ENCODE results near the gene TMEM203. TPM values are rescaled to one million over a fixed set of nuclear protein-coding genes. Genes with fewer than 3 reads are reported as not detected.
A peak's percentile ranks its signal among the peaks of the same experiment; 100 is the strongest.
"Not testable (repeated sequence)": the region's sequence is repeated elsewhere in the genome, so short reads cannot be mapped to it uniquely, and the experiment has no call there.

TMEM203 gene
- total RNA-seq, 1 donor from 2014 or later = 34.2 TPM

DNA sequence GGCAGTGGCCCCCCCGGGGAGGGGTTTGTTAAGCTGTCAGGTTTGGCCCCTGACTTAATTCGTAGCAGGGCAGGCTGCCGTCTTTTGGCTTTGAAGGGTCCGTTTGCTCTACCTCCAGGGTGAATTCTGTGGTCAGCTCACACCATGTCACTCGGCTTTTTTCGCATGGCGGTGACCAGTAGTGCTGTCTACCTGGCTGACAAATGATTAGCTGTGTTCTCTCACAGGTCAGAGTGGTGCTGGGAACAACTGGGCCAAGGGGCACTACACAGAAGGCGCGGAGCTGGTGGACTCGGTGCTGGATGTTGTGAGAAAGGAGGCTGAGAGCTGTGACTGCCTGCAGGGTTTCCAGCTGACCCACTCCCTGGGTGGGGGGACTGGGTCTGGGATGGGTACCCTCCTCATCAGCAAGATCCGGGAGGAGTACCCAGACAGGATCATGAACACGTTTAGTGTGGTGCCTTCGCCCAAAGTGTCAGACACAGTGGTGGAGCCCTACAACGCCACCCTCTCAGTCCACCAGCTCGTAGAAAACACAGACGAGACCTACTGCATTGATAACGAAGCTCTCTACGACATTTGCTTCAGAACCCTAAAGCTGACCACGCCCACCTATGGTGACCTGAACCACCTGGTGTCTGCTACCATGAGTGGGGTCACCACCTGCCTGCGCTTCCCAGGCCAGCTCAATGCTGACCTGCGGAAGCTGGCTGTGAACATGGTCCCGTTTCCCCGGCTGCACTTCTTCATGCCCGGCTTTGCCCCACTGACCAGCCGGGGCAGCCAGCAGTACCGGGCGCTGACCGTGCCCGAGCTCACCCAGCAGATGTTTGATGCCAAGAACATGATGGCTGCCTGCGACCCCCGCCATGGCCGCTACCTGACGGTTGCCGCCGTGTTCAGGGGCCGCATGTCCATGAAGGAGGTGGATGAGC is 37.1 kb upstream of the TMEM203 start:
- FAIRE-seq (no peak), DNase-seq (ENCODE audit: low spot score in 2 of 2) (no peak)

DNA sequence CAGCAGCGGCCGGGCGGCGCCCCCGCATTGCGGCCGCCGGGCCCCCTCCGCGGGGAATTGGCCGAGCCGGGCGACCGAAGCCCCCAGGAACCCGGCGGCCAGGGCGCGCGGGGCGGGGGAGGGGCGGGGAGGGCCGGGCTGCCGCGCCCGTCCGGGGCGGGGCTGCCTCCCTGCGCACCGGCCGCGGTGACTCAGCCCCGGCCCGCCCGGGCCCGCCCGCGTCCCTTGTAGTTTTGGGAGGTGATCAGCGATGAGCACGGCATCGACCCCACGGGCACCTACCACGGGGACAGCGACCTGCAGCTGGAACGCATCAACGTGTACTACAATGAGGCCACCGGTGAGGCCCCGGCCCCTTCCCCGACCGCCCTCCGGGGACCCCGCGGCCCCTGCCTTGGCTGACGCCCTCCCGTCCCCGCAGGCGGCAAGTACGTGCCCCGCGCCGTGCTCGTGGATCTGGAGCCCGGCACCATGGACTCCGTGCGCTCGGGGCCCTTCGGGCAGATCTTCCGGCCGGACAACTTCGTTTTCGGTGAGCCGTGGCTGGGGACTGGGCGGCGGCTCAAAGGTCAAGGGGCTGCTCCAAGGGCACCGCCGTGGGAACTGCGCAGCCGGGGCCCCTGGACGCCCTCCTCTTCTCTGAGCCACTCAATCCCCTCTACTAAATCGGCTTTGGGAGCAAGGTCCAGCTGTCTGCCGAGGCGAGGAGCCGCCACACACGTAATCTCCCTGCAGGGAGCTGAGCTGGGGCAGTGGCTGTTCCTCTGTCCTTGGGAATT is 36.2 kb upstream of the TMEM203 start:
- FAIRE-seq (no peak), DNase-seq (ENCODE audit: low spot score in 2 of 2) (peak; percentile 71 to 83)

DNA sequence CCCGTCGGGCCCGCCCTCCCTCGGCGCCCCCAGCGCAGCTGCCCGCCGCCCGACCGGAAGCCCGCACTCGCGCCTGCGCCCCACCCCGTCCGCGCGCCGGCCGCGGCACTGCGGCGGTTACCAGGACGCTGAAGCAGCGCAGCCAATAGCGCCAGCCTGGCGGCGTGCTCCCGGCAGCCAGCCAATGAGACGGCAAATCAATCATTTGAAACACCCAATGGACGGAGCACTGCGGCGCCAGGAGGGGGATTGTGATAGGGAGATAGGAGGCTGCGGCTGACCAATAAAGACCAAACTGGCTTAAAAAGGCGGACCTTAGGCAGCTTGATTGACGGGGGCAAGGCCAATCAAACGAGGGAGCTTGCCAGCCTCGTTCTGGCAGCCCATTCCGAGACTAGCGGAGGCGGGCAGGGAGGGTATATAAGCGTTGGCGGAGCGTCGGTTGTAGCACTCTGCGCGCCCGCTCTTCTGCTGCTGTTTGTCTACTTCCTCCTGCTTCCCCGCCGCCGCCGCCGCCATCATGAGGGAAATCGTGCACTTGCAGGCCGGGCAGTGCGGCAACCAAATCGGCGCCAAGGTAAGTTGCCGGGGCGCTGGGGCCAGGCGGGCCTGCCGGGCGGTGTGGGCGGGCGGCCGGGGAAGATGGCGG is 35.5 kb upstream of the TMEM203 start, which contains the start of gene TUBB4B:
TSS of gene TUBB4B (plus strand) at position 447 of the 649 bp plus-strand sequence. CDS start at position 521, 74 bp downstream.
- DNase-seq (ENCODE audit: low spot score in 2 of 2) (peak; percentile 100), FAIRE-seq (peak; percentile 99)

DNA sequence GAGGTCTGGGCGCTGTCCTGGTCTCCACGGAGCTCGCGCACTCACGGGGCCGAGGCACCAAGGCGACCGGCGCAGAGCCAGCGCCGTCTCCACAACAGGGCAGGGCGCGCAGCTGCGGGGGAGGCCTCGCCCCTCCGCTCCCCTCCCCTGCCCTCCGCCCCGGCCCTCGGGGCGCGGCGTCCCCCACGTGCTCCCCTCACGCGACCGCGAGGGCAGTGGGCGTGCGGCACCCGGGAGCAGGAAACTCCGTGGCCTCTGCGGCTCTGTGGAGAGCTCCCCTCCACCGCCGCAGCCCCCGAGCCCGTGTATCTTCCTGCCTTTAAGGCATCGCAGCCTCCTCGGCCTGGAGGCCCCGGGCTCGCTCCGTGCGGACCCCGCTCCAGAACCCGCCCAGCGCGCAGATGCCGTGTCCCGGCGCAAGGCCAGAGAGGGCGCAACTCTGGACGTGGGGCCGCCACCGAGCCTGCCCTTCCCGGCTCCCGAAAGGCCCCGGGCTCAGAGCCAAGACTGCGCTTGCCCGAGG is 34.9 kb upstream of the TMEM203 start:
- no peak for FAIRE-seq

DNA sequence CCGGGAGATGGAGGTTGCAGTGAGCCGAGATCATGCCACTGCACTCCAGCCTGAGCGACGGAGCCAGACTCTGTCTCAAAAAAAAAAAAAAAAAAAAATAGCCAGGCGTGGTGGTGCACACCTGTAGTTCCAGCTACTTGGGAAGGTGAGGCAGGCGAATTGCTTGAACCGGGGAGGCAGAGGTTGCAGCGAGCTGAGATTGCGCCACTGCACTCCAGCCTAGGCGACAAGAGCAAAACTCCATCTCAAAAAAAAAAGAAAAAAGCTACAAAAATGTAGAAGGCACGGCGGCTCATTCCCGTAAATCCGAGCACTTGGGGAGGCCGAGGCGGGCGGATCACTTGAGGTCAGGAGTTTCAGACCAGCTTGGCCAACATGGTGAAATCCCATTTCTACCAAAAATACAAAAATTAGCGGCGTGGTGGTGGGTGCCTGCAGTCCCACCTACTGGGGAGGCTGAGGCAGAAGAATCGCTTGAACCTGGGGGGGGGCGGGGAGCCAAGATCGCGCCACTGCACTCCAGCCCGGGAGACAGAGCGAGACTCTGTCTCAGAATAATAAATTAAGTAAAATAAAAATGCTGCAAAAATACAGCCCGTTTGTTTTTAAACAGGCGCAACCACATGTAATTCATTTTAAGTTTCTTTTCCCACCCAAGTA is 34.2 kb upstream of the TMEM203 start:
- FAIRE-seq; DNase-seq (ENCODE audit: low spot score in 2 of 2): not testable (repeated sequence)

More for the DNA sequence above, 34.9 kb upstream of the TMEM203 start:
- DNase-seq (ENCODE audit: low spot score in 2 of 2) = peak; percentile 78 to 80

DNA sequence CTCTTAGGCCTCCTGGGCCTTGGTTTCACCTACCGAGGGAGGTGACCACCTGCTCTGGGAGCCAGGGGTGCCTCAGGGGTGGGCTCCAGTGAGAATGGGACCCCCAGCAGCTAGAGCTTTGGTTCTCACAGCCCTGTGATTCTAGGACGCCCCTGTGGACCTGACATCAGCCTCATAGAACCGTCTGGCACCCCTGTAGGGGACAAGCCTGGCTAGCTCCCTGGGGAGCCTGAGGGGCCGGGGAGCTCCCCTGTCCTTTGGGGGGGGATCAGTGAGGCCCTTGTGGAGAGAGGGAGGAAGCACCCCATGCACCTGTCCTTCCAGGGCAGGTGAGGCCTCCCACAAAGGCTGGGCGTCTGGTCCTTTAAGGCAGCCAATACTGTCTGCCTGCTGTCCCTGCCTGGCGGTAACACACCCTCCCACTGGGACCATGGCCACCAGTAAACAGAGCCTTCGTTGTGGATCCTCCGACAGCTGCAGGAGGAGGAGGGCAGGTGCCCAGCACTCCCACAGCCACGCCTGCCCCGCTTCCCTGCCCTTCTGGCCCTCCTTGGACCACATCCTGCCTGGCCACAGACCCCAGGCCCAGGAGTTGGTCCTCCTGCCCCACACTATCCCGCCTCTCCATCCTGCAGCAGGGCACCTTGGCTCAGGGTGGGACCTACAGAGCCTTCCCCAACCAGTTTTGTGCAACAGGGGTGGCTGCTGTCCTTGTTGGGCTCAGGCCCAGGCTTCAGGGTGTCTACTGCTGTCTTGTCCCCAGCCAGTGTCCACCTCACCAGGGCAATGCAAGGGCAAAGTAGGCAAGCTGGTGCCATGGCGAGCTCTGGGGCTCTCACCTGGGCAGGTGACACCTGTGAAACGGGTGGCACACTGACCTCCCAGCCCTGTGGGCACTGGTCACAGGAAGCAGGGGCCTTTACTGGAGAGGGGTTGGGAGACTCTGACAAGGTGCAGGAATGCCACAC is 32.6 kb upstream of the TMEM203 start:
- FAIRE-seq = no peak
- peak in 1 of 2 donors; percentile 76 for DNase-seq (ENCODE audit: low spot score in 2 of 2)

DNA sequence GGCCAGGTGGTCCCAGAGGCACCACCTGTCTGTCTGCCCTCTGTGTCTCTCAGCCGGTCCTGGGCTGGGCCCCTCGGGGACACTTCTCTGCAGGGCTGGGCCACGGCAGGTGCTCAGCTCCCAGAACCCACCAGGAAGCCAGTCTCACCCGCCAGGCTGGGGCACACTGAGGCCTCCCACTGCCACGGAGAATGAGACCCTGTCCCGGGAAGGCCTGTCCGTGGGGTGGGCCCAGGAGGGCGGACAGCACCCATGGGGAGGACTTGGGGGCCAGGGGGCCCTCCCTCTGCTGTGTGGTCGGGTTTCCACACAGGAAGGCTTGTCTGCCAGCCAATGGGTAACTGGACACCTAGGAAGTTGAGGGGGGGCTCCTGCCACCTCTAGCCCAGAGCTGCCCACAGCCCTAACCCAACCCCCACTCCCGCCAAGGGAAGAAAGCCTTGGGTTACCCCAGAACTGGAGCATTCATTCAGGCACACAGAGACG is 31.5 kb upstream of the TMEM203 start:
- DNase-seq (ENCODE audit: low spot score in 2 of 2) (no peak), FAIRE-seq (no peak)

DNA sequence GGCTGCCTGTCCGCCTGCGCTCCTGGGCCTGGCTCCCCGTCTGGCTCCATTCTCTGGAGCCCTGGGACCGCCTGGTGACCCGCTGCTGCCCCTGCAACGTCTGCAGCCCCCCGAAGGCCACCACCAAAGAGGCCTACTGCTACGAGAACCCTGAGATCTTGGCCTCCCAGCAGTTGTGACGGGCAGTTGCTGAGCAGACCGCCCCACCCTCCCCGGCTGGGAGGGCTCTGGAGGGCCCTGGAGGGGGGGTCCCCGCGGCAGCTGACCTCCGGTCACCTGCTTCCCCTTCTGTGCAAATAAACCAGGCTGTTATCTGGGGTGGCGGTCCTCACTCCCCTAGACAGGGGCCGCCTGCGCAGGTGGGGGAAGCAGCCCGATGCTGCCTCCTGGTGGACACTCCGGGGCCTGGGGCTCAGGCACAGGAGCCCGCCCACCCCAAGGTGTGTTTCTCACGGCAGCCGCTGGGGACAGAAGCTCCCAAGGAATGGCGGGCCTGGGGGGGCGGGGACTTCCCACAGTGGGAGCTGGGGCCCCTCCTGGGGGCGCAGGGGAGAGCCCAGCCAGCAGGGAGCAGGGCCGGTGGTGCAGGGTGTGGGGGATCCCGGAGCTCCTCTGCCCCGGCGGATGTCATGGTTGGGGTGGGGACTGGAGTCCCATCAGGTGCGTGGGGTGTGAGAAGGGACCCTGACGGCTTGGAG is 30.9 kb upstream of the TMEM203 start:
- FAIRE-seq = no peak
- peak; percentile 90 to 98 for DNase-seq (ENCODE audit: low spot score in 2 of 2)

DNA sequence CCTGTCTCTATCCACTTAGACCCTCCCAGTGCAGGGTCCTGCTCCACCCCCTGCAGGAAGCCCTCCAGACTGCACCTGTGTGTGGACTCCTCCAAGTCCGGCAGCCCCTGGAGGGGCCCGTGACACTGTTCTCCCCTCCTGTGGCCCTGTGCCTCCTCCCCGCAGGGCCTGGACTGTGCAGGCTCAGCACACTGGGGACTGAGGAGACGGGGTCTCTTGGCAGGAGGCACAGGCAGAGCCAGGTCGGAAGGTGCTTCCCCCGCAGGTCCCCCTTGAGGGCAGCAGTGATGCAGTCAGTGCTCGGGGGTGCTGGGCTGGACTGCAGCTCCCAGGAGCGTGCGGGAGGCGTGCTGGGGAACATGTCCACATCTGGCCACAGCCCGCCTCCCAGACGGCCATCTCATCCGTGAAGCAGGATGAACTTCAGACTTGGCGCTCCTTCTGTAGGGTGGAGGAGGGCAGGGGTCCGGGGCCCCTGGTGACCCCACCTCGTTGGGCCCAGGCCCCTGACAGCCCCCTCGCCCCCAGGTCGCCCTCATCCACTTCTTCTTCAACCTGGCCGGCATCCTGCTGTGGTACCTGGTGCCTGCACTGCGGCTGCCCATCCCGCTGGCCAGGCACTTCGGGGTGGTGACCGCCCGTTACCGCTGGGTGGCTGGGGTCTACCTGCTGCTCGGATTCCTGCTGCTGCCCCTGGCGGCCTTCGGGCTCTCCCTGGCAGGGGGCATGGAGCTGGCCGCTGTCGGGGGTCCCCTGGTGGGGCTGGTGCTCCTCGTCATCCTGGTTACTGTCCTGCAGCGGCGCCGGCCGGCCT is 30.2 kb upstream of the TMEM203 start:
- DNase-seq (ENCODE audit: low spot score in 2 of 2) (no peak), FAIRE-seq (no peak)

DNA sequence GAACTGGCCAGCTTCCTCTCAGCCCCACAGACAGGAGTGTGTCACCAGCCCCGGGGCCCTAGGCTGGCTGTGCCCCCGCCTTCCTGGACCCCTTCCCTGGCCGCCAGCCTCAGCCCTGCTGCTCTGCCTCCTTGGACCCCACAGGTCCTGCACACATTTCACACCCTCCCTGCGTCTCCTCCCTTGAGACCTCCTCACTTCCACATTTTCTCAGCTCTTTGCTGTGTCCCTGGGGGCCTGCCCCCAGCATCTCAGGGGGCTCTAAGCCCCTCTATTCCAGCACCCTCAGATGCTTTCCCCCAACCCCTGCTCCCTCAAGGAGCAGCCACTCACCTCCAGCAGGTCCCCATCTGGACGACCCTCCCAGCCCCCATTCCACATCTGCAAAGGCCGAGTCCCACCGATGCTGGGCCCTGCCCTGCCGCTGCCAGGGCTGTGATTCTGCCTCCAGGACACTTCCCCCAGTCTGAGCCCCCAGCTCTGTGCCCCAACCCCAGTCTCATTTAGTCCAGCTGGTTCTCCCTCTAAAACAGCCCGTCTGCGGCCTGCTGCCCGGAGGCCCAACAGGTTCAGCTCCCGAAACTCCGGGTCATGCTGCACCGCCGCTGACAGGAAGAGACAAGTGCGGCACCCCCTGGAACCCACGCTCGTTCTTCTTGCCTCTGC is 29.4 kb upstream of the TMEM203 start:
- DNase-seq (ENCODE audit: low spot score in 2 of 2) (no peak), FAIRE-seq (no peak)

DNA sequence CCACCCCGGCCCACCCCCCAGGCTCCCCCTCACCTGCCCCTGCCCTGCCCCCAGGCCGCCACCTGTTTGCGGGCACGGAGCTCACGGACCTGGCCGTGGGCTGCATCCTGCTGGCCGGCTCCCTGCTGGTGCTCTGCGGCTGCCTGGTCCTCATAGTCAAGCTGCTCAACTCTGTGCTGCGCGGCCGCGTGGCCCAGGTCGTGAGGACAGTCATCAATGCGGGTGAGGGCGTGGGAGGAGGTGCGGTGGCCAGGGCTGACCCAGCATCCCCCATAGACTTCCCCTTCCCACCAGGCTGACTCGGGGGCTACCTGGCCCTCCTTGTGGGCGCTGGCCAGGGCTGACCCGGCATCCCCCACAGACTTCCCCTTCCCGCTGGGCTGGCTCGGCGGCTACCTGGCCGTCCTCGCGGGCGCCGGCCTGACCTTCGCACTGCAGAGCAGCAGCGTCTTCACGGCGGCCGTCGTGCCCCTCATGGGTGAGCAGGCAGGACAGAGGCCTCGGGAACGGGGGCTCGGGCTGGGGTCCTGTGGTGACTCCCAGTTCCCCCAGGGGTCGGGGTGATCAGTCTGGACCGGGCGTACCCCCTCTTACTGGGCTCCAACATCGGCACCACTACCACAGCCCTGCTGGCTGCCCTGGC is 28.7 kb upstream of the TMEM203 start:
- FAIRE-seq (no peak), DNase-seq (ENCODE audit: low spot score in 2 of 2) (no peak)

DNA sequence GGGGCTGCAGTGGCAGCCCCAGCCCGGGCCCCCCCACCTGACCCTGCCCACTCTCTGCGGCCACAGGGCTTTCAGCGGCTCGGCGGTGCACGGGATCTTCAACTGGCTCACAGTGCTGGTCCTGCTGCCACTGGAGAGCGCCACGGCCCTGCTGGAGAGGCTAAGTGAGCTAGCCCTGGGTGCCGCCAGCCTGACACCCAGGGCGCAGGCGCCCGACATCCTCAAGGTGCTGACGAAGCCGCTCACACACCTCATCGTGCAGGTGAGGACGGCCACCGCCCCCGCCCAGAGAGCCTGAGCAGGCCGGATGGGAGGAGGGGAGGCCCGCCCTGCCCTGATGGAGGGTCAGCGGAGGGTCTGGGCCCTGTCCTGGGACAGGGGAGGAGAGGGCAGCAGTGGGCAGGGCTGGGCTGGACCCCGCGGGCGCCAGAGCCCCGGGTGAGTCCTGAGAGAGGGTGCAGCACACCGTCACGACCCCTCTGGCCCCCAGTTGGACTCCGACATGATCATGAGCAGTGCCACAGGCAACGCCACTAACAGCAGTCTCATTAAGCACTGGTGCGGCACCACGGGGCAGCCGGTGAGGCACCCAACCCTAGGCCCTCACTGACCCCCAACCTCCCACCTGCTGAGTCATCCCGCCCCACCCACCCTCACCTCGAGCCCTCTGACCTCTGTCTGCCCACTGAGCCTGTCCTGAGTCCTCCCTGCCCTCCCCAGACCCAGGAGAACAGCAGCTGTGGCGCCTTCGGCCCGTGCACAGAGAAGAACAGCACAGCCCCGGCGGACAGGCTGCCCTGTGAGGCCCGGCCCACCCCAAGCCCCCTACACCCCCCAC is 27.9 kb upstream of the TMEM203 start:
- DNase-seq (ENCODE audit: low spot score in 2 of 2) = no peak
- no peak for FAIRE-seq

DNA sequence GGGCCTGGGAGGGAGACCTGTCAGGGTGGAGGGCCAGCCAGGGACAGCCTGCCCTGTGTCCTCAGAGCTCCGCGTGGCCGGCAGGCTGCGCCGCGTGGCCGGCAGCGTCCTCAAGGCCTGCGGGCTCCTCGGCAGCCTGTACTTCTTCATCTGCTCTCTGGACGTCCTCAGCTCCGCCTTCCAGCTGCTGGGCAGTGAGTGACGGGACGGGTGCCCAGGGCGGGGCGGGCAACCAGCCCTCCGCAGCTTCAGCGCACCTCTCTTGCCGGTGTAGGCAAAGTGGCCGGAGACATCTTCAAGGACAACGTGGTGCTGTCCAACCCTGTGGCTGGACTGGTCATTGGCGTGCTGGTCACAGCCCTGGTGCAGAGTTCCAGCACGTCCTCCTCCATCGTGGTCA is 27.1 kb upstream of the TMEM203 start:
- FAIRE-seq (no peak), DNase-seq (ENCODE audit: low spot score in 2 of 2) (no peak)

DNA sequence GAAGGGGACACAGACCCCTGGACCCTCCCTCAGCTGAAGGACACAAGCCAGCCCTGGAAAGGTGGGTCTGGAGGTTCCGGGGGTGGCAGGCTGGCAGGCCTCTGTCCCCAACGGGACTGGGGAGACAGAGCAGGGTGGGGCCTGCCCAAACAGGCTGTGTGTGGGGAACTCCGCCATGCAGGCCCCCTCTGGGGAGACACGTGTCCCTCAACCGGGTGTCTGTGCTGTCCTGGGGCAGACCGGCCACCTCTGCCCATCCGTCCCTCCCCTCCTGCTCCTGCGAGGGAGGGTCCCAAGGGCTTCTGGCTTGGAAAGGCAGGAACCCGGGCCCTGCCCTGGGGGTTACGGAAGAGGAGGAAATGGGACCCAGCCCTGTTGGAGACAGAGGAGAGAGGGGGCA is 26.7 kb upstream of the TMEM203 start:
- no peak for DNase-seq (ENCODE audit: low spot score in 2 of 2)
- no peak for FAIRE-seq

DNA sequence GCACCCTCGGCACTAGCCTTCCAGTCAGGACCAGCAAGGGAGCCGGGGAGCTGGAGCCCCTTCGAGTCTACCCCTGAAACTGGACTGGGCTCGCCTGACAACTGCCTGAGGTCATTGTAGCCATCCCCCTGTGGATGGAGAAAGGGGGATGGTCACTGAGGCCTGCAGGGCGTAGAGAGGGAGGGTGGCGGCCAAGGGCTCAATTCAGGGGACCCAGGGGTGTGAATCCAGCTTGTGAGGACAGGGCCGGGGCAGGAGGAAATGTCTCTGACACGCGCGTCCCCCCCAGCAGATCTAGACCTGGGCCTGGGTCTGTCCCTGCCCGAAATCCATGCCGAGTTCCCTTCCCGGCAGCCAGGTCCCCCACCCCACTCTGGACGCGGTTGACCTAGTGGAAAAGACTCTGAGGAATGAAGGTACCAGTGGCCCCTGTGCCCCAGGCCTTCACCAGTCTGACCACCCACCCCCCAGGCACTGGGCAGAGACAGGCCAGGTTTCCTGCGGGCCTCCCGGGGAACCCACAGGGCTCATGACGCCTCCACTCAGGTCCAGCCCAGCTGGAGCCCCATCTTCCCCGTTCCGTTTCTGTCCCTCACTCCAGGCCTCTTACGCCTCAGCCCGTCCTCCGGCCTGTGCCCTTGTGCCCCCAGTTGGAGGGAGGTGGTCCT is 26.1 kb upstream of the TMEM203 start:
- DNase-seq (ENCODE audit: low spot score in 2 of 2) = no peak
- no peak for FAIRE-seq

All from frontal cortex (tissue), 4 donors.